PFSK-1 (cell line): ENCODE results near the gene GAS6.

Experiments used
- FOXP2 ChIP-seq: optimal IDR thresholded peaks from 2 replicates; pipeline ENCODE3; 2011; ENCODE audit warnings: borderline replicate concordance, control low read depth, inconsistent platforms; ENCODE audit not compliant: insufficient read depth; ENCODE audit errors: extremely low read length, extremely low read depth
- POLR2AphosphoS5 ChIP-seq: IDR thresholded peaks from 2 replicates; pipeline ENCODE4 v1.6.1; 2012; ENCODE audit warnings: low read depth, mild to moderate bottlenecking, control low read depth, low read length, moderate library complexity
- REST ChIP-seq, 2 experiments: IDR thresholded peaks; 2 replicates each; pipeline versions ENCODE4 v1.6.1 to v1.8.0; 2011 to 2012; ENCODE audit warnings: low read depth in 2 of 2, low read length in 2 of 2, control low read depth in 1 of 2, inconsistent platforms in 1 of 2, mild to moderate bottlenecking in 1 of 2, moderate library complexity in 1 of 2; ENCODE audit not compliant: insufficient read depth in 1 of 2
- SIN3A ChIP-seq: IDR thresholded peaks from 2 replicates; pipeline ENCODE4 v1.6.1; 2012; ENCODE audit warnings: mild to moderate bottlenecking, low read length, moderate library complexity, borderline replicate concordance; ENCODE audit not compliant: insufficient read depth
- TAF1 ChIP-seq: IDR thresholded peaks from 2 replicates; pipeline ENCODE4 v1.6.1; 2012; ENCODE audit warnings: low read length, control low read depth, borderline replicate concordance; ENCODE audit not compliant: insufficient read depth

Gene GAS6

GRCh38 chr13:113902481-113902880, 38.6 kb upstream of the GAS6 start:
- TF ChIP-seq REST (IDR thresholded peaks at IDR 0.05; ENCODE audit: insufficient read depth in 1 of 2, low read depth in 2 of 2, low read length in 2 of 2) (no peak), POLR2AphosphoS5 (no peak), FOXP2 (no peak), TAF1 (no peak), SIN3A (no peak)

DNA sequence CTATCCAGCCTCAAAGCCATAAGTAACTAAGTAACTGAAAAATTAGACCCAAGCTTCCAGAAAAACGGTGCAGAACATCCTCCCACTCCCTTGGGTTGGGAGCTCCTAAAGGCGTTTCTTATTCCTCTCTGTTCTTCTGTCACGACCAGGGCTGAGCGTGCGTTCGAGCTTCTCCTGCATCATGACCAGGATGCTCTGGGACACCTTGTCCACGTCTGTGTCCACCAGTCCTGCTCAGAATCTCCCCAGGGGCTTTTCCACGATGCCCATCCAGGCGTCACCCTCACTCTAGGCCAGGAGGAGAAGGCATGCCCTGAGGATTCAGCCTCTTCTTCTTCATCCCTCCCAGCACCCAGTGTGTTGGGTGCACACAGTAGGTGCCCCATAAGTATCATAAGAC, 37.8 kb upstream of the GAS6 start:
- no peak for TF ChIP-seq SIN3A
- no peak for TF ChIP-seq POLR2AphosphoS5
- TF ChIP-seq TAF1, result no peak
- TF ChIP-seq REST (IDR thresholded peaks at IDR 0.05; ENCODE audit: insufficient read depth in 1 of 2, low read depth in 2 of 2, low read length in 2 of 2), result no peak

DNA sequence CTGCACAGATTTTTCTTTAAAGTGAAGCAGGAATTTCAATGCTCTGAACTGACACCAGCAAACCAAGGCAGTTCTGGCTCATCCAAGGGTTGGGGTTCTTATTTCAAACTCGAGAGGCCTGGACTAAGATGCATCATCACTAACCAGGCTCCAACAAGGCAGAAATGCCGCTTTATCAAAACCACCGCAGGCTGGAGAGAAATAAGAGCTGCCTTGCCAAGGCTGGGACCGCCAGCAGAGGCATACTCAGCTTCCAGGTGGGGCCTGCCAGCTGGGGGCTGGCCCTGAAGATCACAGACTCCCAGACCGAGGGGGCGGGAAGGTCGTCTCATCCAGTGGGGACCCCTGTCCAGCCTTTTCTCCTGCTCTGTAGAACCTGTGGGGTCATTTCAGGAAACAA, 37.4 kb upstream of the GAS6 start:
- TF ChIP-seq POLR2AphosphoS5 (no peak), FOXP2 (no peak), TAF1 (no peak), SIN3A (no peak), REST (IDR thresholded peaks at IDR 0.05; ENCODE audit: insufficient read depth in 1 of 2, low read depth in 2 of 2, low read length in 2 of 2) (no peak)

DNA sequence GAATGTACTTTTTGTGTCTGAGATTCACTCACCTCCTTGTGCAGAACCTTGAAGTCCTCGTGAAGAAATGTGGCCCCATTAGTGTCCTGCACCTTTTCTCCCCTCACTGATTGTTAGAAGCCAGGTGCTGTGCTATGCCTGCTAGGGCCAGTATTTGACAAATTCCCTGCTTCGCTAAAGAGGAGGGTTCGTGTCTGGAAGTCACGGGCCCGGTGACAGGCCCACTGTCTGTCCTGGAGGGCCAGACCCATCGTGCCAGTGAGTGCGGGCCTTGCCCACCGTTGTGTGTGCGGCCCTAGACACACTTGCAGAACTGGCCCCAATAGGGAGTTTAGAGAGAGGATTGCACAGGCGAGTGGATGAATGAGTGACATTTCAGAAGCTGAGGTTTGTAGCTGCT, 36.8 kb upstream of the GAS6 start:
- no peak for TF ChIP-seq POLR2AphosphoS5

DNA sequence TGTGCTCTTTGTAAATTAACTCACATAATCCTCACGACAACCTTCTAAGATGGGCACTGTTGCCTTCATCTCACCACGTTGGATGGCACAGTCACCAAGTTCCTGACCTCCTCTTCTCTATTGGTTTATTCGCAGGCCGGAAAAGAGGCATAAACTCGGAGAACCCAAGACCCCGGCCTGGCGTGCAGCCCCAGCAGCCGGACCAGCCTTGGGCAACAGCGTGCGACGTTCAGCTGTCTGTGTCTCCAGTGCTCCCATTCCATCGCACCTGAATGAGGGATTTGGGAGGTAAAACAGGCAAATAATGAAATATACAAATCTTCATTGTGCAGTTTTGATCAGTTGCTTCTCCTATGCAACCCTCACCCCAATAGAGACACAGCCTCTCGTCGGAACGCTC, 34.5 kb upstream of the GAS6 start:
- no peak for TF ChIP-seq POLR2AphosphoS5
- TF ChIP-seq SIN3A, result no peak
- TF ChIP-seq REST (IDR thresholded peaks at IDR 0.05; ENCODE audit: insufficient read depth in 1 of 2, low read depth in 2 of 2, low read length in 2 of 2), result no peak
- no peak for TF ChIP-seq FOXP2
- TF ChIP-seq TAF1, result no peak

GRCh38 chr13:113897966-113898365, 34.1 kb upstream of the GAS6 start:
- TF ChIP-seq FOXP2 (no peak), SIN3A (no peak), POLR2AphosphoS5 (no peak), REST (IDR thresholded peaks at IDR 0.05; ENCODE audit: insufficient read depth in 1 of 2, low read depth in 2 of 2, low read length in 2 of 2) (no peak), TAF1 (no peak)
